PC-9 (cell line): ENCODE data around the gene EME1. TPM values are rescaled to one million over a fixed set of nuclear protein-coding genes. Genes with fewer than 3 reads are reported as not detected.
A peak's percentile ranks its signal among the peaks of the same experiment; 100 is the strongest.

Experiments used
- BruUV-seq: library from RNA; stranded (reverse); fragments of 400-500 nt; replicated peaks from 2 replicates; lab custom pipeline; 2021; lab: Mats Ljungman, UMichigan
- CTCF ChIA-PET: fragments of 300-600 bp; sonication (Branson Sonifier 250); formaldehyde crosslinking; loops from one replicate; lab custom pipeline; 2022; ENCODE audit warnings: antibody characterized with exemption; lab: Charles Lee
- POLR2A ChIA-PET: fragments of 300-600 bp; sonication (Branson Sonifier 250); formaldehyde crosslinking; loops from one replicate; lab custom pipeline; 2022; ENCODE audit warnings: antibody characterized with exemption; ENCODE audit not compliant: unreplicated experiment; lab: Charles Lee
- DNase-seq, 2 experiments: peaks; one replicate each; pipeline versions ENCODE4 v3.0.0 to v3.0.0-alpha.2; 2015 to 2022; ENCODE audit warnings: mixed read lengths in 1 of 2
- H2AFZ ChIP-seq: fragments of 200-600 bp; sonication (generic); 2 replicates; pipeline ENCODE4 v1.8.1; 2017; ENCODE audit warnings: antibody characterized with exemption
- H3F3A ChIP-seq: fragments of 200-600 bp; sonication (generic); 2 replicates; pipeline ENCODE4 v1.8.1; 2017; ENCODE audit warnings: antibody characterized with exemption, mild to moderate bottlenecking, low read depth; ENCODE audit not compliant: insufficient read depth
- H3K27ac ChIP-seq: fragments of 200-600 bp; sonication (generic); 2 replicates; pipeline ENCODE4 v1.6.1; 2016; ENCODE audit warnings: mixed run types
- H3K27me3 ChIP-seq: fragments of 200-600 bp; sonication (generic); 2 replicates; pipeline ENCODE4 v1.6.1; 2016; ENCODE audit warnings: low read depth, mixed run types; ENCODE audit not compliant: insufficient read depth
- H3K36me3 ChIP-seq: fragments of 200-600 bp; sonication (generic); 2 replicates; pipeline ENCODE4 v1.6.1; 2016; ENCODE audit warnings: low read depth, mixed run types
- H3K4me1 ChIP-seq: fragments of 200-600 bp; sonication (generic); replicated peaks from 2 replicates; pipeline ENCODE4 v1.6.1; 2016; ENCODE audit warnings: mixed run types; ENCODE audit not compliant: insufficient read depth
- H3K4me2 ChIP-seq: fragments of 200-600 bp; sonication (generic); 2 replicates; pipeline ENCODE4 v1.6.1; 2017; ENCODE audit warnings: mixed run types
- H3K4me3 ChIP-seq: fragments of 200-600 bp; sonication (generic); 2 replicates; pipeline ENCODE4 v1.6.1; 2016; ENCODE audit warnings: mixed run types
- H3K79me2 ChIP-seq: fragments of 200-600 bp; sonication (generic); 2 replicates; pipeline ENCODE4 v1.6.1; 2017; ENCODE audit warnings: low read depth, mixed run types
- H3K9me2 ChIP-seq: fragments of 200-600 bp; sonication (generic); 2 replicates; pipeline ENCODE4 v1.8.1; 2017; ENCODE audit warnings: mild to moderate bottlenecking; ENCODE audit not compliant: insufficient read depth
- H3K9me3 ChIP-seq: fragments of 200-600 bp; sonication (generic); 2 replicates; pipeline ENCODE4 v1.8.1; 2016; ENCODE audit warnings: low read depth; ENCODE audit not compliant: insufficient read depth
- H4K20me1 ChIP-seq: fragments of 200-600 bp; sonication (generic); 2 replicates; pipeline ENCODE4 v1.8.1; 2017; ENCODE audit not compliant: insufficient read depth
- EZH2 ChIP-seq: fragments of 200-600 bp; sonication (generic); IDR thresholded peaks from 2 replicates; pipeline ENCODE4 v1.8.0; 2017; ENCODE audit warnings: antibody characterized with exemption, low read depth
- intact Hi-C: fragments of 100-400 bp; cut with micrococcal nuclease; formaldehyde crosslinking; loops from one replicate; pipeline ENCODE4 v1.10.0; 2022; ENCODE audit not compliant: unreplicated experiment
- total RNA-seq: library from RNA; stranded (reverse); gene quantifications from 2 replicates; pipeline ENCODE4 v1.2.3, GENCODE V29; 2021
- TF ChIP-seq, protein P1 (sequence below): fragments of 200-600 bp; sonication (generic); conservative IDR thresholded peaks from 2 replicates; pipeline ENCODE4 v1.6.1; 2017; ENCODE audit warnings: mixed run types, antibody characterized with exemption, mild to moderate bottlenecking, moderate library complexity

EME1 gene
- total RNA-seq, 1 experiment from 2014 or later, result 21.0 TPM

DNA sequence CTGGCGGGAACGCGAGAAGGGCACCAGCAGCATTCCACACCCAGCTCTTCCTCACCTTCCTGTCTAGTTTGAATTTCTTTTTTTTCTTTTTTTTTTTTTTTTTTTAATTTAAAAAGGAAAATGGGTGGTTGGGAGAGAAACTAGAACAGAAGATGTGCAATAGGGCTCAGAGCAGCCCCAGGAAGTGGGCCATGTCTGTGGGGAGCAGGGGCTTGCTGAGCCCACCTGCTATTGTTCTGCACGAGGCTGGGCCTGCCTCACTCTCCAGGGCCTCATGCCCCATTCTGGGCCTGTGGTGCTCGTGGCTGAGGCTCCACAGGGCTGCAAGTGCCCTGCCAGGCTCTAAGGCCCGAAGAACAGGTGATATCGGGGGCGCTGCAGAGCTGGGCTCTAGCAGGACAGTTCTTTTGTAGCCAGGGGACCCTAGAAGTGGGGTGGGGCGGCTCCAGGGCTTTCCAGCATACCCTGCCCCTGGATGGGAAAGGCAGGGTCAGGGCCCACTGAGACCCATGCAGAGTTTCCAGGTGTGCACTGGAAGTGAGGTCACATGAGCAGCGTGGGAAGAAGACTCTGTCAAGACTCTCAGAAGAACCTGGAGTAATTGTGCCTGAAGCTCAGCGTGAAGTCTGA is 12.4 kb upstream of the EME1 start:
- no peaks in the 10 kb centered on the region for H3K4me1 ChIP-seq
- H2AFZ ChIP-seq, result no peak overlapping the region
- ChIA-PET CTCF (no interaction called here), POLR2A (no interaction called here)
- H3K4me3 ChIP-seq, result no peak overlapping the region
- H3F3A ChIP-seq, result peaks cover 10% of the 10 kb centered on the region; the same call in 1 of the 2 replicates
- no peak overlapping the region for H3K4me2 ChIP-seq
- H4K20me1 ChIP-seq, result peaks cover 5% of the 10 kb centered on the region; the same call in 1 of the 2 replicates
- intact Hi-C loops, result loop anchor here (5.0 kb wide), 1 partner anchor 158 kb away; the partner anchor contains the start of gene COL1A1
- no peaks in the 10 kb centered on the region for H3K79me2 ChIP-seq
- no peak for DNase-seq
- H3K9me3 ChIP-seq, result no peaks in the 10 kb centered on the region
- 0 out of 2 replicates have a peak, but pooled peaks cover 3% of the 10 kb centered on the region for H3K36me3 ChIP-seq
- H3K27me3 ChIP-seq, result no peaks in the 10 kb centered on the region
- H3K27ac ChIP-seq, result no peak overlapping the region
- TF ChIP-seq, protein P1, sequence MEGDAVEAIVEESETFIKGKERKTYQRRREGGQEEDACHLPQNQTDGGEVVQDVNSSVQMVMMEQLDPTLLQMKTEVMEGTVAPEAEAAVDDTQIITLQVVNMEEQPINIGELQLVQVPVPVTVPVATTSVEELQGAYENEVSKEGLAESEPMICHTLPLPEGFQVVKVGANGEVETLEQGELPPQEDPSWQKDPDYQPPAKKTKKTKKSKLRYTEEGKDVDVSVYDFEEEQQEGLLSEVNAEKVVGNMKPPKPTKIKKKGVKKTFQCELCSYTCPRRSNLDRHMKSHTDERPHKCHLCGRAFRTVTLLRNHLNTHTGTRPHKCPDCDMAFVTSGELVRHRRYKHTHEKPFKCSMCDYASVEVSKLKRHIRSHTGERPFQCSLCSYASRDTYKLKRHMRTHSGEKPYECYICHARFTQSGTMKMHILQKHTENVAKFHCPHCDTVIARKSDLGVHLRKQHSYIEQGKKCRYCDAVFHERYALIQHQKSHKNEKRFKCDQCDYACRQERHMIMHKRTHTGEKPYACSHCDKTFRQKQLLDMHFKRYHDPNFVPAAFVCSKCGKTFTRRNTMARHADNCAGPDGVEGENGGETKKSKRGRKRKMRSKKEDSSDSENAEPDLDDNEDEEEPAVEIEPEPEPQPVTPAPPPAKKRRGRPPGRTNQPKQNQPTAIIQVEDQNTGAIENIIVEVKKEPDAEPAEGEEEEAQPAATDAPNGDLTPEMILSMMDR, result no peak
- no peak for TF ChIP-seq EZH2
- no TSS peak for BruUV-seq
- H3K9me2 ChIP-seq, result no peaks in the 10 kb centered on the region

DNA sequence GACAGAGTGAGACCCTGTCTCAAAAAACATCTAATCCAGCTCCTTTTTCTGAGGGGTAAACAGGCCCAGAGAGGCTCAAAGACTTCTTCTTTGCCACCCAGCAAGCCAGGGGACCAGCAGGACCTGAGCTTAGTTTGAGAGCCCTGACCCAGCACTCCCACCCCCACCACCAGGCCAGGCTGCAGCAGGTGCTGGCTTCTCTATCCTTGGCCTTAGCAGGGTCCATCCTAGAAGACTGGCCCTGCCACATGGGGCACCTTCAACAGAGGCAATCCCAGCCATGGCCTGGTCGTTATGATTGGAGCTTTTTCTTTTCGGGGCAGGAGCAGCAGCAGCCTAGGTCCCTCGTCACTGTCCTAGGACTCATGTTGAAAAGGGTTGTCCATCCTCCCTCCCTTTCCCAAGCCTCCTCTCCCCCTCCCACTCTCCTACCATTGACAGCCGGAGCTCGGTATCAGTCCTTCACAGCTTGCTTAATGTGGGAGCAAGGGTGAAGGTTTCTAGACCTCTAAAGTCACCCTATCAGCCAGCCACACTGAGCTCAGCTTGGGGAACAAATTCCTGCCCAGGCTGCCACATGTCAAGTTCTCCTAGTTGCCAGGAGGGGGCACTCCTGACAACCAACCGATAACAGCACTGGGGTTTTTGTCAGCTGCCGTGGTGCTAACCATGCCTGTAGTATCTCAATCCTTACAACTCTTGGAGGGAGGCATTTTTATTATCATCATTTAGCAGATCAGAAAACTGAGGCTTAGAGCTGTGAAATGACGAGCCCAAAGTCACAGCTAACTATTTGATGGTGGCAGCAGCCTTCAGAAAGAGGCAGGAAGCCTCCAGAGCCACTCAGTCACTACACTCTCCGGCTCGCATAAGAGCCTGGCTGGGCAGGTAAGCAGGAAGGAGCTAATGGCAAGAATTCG is 11.2 kb upstream of the EME1 start:
- Histone ChIP-seq H3K27ac (no peak overlapping the region), H3K9me3 (no peaks in the 10 kb centered on the region), H3K4me3 (no peak overlapping the region), H3F3A (peaks cover 10% of the 10 kb centered on the region; the same call in 1 of the 2 replicates), H3K27me3 (no peaks in the 10 kb centered on the region), H2AFZ (no peak overlapping the region), H3K79me2 (no peaks in the 10 kb centered on the region), H3K36me3 (no peaks in the 10 kb centered on the region; the same call in 1 of the 2 replicates), H3K4me2 (no peak overlapping the region), H3K4me1 (no peaks in the 10 kb centered on the region), H4K20me1 (peaks cover 5% of the 10 kb centered on the region; the same call in 1 of the 2 replicates), H3K9me2 (no peaks in the 10 kb centered on the region)
- CTCF ChIA-PET, result interaction anchor here (0.6 to 1.8 kb wide), 9 partner anchors 16 to 687 kb away, joined by 3 to 10 read pairs (median 4); partner anchors contain the start of genes LRRC59 and XYLT2
- TF ChIP-seq EZH2, result no peak
- TF ChIP-seq, protein P1, result peak; percentile 92
- no TSS peak for BruUV-seq
- peak; percentile 46 to 56 for DNase-seq
- intact Hi-C loops, result loop anchor here (1.0 to 5.0 kb wide), 2 partner anchors 116 to 160 kb away; partner anchors contain the start of genes COL1A1 and RSAD1
- POLR2A ChIA-PET, result interaction anchor here (0.7 kb wide), 1 partner anchor 142 kb away, joined by 3 read pairs; no protein-coding TSS in a partner anchor

DNA sequence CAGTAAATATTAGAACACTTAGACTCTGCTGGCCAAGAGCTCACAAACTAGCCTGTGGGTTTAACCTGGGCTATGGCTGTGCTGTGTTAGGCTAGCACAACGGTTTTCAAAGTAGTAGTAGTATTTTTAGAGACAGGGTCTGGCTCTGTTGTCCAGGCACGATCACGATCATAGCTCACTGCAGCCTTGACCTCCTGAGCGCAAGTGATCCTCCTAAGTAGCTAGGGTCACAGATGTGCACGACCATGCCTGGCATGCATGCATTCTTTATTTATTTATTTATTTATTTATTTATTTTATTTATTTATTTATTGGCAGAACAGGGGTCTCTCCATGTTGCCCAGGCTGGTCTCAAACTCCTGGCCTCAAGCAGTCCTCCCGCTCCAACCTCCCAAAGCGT is 10.4 kb upstream of the EME1 start:
- TF ChIP-seq EZH2, result no peak
- no peak overlapping the region for H3K27ac ChIP-seq
- ChIA-PET POLR2A (no interaction called here), CTCF (interaction anchor here (0.6 to 1.8 kb wide), 8 partner anchors 17 to 686 kb away, joined by 3 to 10 read pairs (median 4); partner anchors contain the start of genes LRRC59 and XYLT2)
- no peaks in the 10 kb centered on the region for H3K27me3 ChIP-seq
- H3K9me2 ChIP-seq, result no peaks in the 10 kb centered on the region
- peaks cover 1% of the 10 kb centered on the region for H3K36me3 ChIP-seq
- no TSS peak for BruUV-seq
- peaks cover 10% of the 10 kb centered on the region; the same call in 1 of the 2 replicates for H3F3A ChIP-seq
- H3K4me1 ChIP-seq, result no peaks in the 10 kb centered on the region
- H3K9me3 ChIP-seq, result no peaks in the 10 kb centered on the region
- H2AFZ ChIP-seq, result no peak overlapping the region
- H3K4me3 ChIP-seq, result no peak overlapping the region
- intact Hi-C loops, result loop anchor here (1.0 to 5.0 kb wide), 2 partner anchors 116 to 160 kb away; partner anchors contain the start of genes COL1A1 and RSAD1
- H4K20me1 ChIP-seq, result peaks cover 5% of the 10 kb centered on the region; the same call in 1 of the 2 replicates
- H3K79me2 ChIP-seq, result no peaks in the 10 kb centered on the region
- no peak overlapping the region for H3K4me2 ChIP-seq
- DNase-seq, result no peak
